WTC11 (cell line): Measurements from ENCODE around the gene SHISAL2A. TPM values are rescaled to one million over a fixed set of nuclear protein-coding genes. Genes with fewer than 3 reads are reported as not detected.

Experiments
- ATAC-seq: fragments of 200-7000 bp; cut with Tn5 transposase; 2 replicates; pipeline ENCODE4 v1.10.0; 2021; ENCODE audit warnings: mild to moderate bottlenecking, moderate library complexity
- CTCF ChIA-PET: fragments of 300-600 bp; sonication (Branson Sonifier 250); formaldehyde crosslinking; loops from one replicate; lab custom pipeline; 2021; ENCODE audit warnings: antibody characterized with exemption; lab: Charles Lee
- POLR2A ChIA-PET: fragments of 350-600 bp; sonication (Branson Sonifier 250); formaldehyde crosslinking; loops from one replicate; lab custom pipeline; 2021; ENCODE audit warnings: antibody characterized with exemption; lab: Charles Lee
- DNase-seq: peaks from one replicate; pipeline ENCODE4 v3.0.0; 2021; ENCODE audit warnings: low spot score
- H3K27ac Mint-ChIP-seq: 2 replicates; pipeline ENCODE4 v1.8.0; 2021; ENCODE audit warnings: mixed read lengths
- H3K27me3 Mint-ChIP-seq: 2 replicates; pipeline ENCODE4 v1.8.0; 2021; ENCODE audit warnings: low read depth, mild to moderate bottlenecking, moderate library complexity, mixed read lengths
- H3K36me3 Mint-ChIP-seq: 2 replicates; pipeline ENCODE4 v1.8.0; 2021; ENCODE audit warnings: mixed read lengths
- H3K4me1 Mint-ChIP-seq: 2 replicates; pipeline ENCODE4 v1.8.0; 2022; ENCODE audit warnings: mixed read lengths
- H3K4me3 Mint-ChIP-seq: 2 replicates; pipeline ENCODE4 v1.8.0; 2021; ENCODE audit warnings: mild to moderate bottlenecking, moderate library complexity, mixed read lengths
- H3K9me3 Mint-ChIP-seq: 2 replicates; pipeline ENCODE4 v1.8.0; 2021; ENCODE audit warnings: mixed read lengths
- ATF6 ChIP-seq: sonication (generic); formaldehyde crosslinking; IDR thresholded peaks from 2 replicates; pipeline ENCODE4 v1.8.1; 2023; ENCODE audit warnings: mild to moderate bottlenecking, missing genetic modification reagents
- CTCF ChIP-seq: fragments of 200-600 bp; IDR thresholded peaks from 2 replicates; pipeline ENCODE4 v1.8.0; 2022; ENCODE audit warnings: antibody characterized with exemption
- ETV6 ChIP-seq: sonication (generic); formaldehyde crosslinking; IDR thresholded peaks from 2 replicates; pipeline ENCODE4 v1.8.1; 2022; ENCODE audit warnings: mild to moderate bottlenecking, missing genetic modification reagents
- FOXJ3 ChIP-seq: sonication (generic); formaldehyde crosslinking; IDR thresholded peaks from 2 replicates; pipeline ENCODE4 v1.9.0; 2021; ENCODE audit warnings: missing genetic modification reagents, mild to moderate bottlenecking, borderline replicate concordance
- GRHL2 ChIP-seq: fragments of 250-450 bp; sonication (Bioruptor Pico); IDR thresholded peaks from 2 replicates; pipeline ENCODE4 v1.8.0; 2022; ENCODE audit warnings: mild to moderate bottlenecking, moderate library complexity; ENCODE audit not compliant: insufficient replicate concordance, severe bottlenecking
- HMGXB4 ChIP-seq: sonication (generic); formaldehyde crosslinking; IDR thresholded peaks from 2 replicates; pipeline ENCODE4 v1.8.1; 2023; ENCODE audit warnings: mild to moderate bottlenecking, moderate library complexity, missing genetic modification reagents
- IRF1 ChIP-seq: sonication (generic); formaldehyde crosslinking; IDR thresholded peaks from 2 replicates; pipeline ENCODE4 v1.8.0; 2023; ENCODE audit warnings: missing genetic modification reagents
- JAZF1 ChIP-seq: fragments of 250-450 bp; sonication (Bioruptor Pico); IDR thresholded peaks from 2 replicates; pipeline ENCODE4 v1.9.0; 2021; ENCODE audit warnings: moderate library complexity, mild to moderate bottlenecking, inconsistent platforms
- MLX ChIP-seq: sonication (generic); formaldehyde crosslinking; IDR thresholded peaks from 2 replicates; pipeline ENCODE4 v1.8.1; 2023; ENCODE audit warnings: mild to moderate bottlenecking, missing genetic modification reagents, moderate library complexity
- NFYB ChIP-seq: sonication (generic); formaldehyde crosslinking; conservative IDR thresholded peaks from 2 replicates; pipeline ENCODE4 v1.8.0; 2022; ENCODE audit warnings: low read depth, missing genetic modification reagents
- OVOL2 ChIP-seq: fragments of 250-450 bp; sonication (Bioruptor Pico); IDR thresholded peaks from 2 replicates; pipeline ENCODE4 v1.9.0; 2021; ENCODE audit warnings: mild to moderate bottlenecking, borderline replicate concordance
- PRDM15 ChIP-seq: sonication (generic); formaldehyde crosslinking; IDR thresholded peaks from 2 replicates; pipeline ENCODE4 v1.8.0; 2022; ENCODE audit warnings: missing genetic modification reagents
- PRRX2 ChIP-seq: fragments of 250-450 bp; sonication (Bioruptor Pico); IDR thresholded peaks from 2 replicates; pipeline ENCODE4 v1.8.0; 2021; ENCODE audit warnings: mild to moderate bottlenecking
- RELA ChIP-seq: sonication (generic); formaldehyde crosslinking; IDR thresholded peaks from 2 replicates; pipeline ENCODE4 v1.8.1; 2022; ENCODE audit warnings: missing genetic modification reagents, mild to moderate bottlenecking, borderline replicate concordance
- SMAD4 ChIP-seq: sonication (generic); formaldehyde crosslinking; IDR thresholded peaks from 2 replicates; pipeline ENCODE4 v1.8.0; 2022; ENCODE audit warnings: mild to moderate bottlenecking, missing genetic modification reagents
- ZNF281 ChIP-seq: sonication (generic); formaldehyde crosslinking; IDR thresholded peaks from 2 replicates; pipeline ENCODE4 v1.8.0; 2023; ENCODE audit warnings: mild to moderate bottlenecking, missing genetic modification reagents
- ZNF317 ChIP-seq: sonication (generic); formaldehyde crosslinking; IDR thresholded peaks from 2 replicates; pipeline ENCODE4 v1.8.1; 2023; ENCODE audit warnings: low read depth, mild to moderate bottlenecking, moderate library complexity, missing genetic modification reagents, borderline replicate concordance
- ZNF423 ChIP-seq: fragments of 250-450 bp; sonication (Bioruptor Pico); IDR thresholded peaks from 2 replicates; pipeline ENCODE4 v2.1.2; 2022; ENCODE audit warnings: mild to moderate bottlenecking, moderate library complexity
- ZNF512 ChIP-seq: sonication (generic); formaldehyde crosslinking; IDR thresholded peaks from 2 replicates; pipeline ENCODE4 v1.8.1; 2022; ENCODE audit warnings: missing genetic modification reagents, borderline replicate concordance
- total RNA-seq: library from RNA; stranded (reverse); gene quantifications from 3 replicates; pipeline ENCODE4 v1.2.3, GENCODE V29; 2021

The SHISAL2A gene
- total RNA-seq, 1 experiment from 2014 or later, result 1.4 TPM

- Mint-ChIP-seq H3K4me1 (peaks cover 13% of the 10 kb centered on the region), H3K9me3 (no peaks in the 10 kb centered on the region), H3K4me3 (no peak overlapping the region), H3K27ac (no peak overlapping the region), H3K36me3 (no peaks in the 10 kb centered on the region), H3K27me3 (no peaks in the 10 kb centered on the region)
- no peak for ATAC-seq
- ChIA-PET CTCF (no interaction called here), POLR2A (no interaction called here)
- DNase-seq, result no peak
- TF ChIP-seq PRDM15 (CRISPR knock-in tag) (no peak), ETV6 (CRISPR knock-in tag) (no peak), NFYB (no peak), SMAD4 (CRISPR knock-in tag) (no peak), PRRX2 (CRISPR knock-in tag) (no peak), RELA (CRISPR knock-in tag) (no peak), GRHL2 (no peak), OVOL2 (CRISPR knock-in tag) (no peak), ZNF317 (CRISPR knock-in tag) (no peak), CTCF (no peak), ZNF423 (CRISPR knock-in tag) (no peak)
Measured at GRCh38 chr1:52593495-52593894, 39.5 kb upstream of the SHISAL2A start.

GRCh38 chr1:52595061-52595460 is 37.9 kb upstream of the SHISAL2A start:
- ChIA-PET POLR2A (no interaction called here), CTCF (no interaction called here)
- no peaks in the 10 kb centered on the region for H3K36me3 Mint-ChIP-seq
- H3K27me3 Mint-ChIP-seq, result peaks cover 8% of the 10 kb centered on the region
- H3K4me1 Mint-ChIP-seq, result peaks cover 6% of the 10 kb centered on the region
- H3K27ac Mint-ChIP-seq, result no peak overlapping the region
- no peak for ATAC-seq
- no peak for DNase-seq
- no peak overlapping the region for H3K4me3 Mint-ChIP-seq
- TF ChIP-seq ZNF512 (CRISPR knock-in tag) (no peak), JAZF1 (CRISPR knock-in tag) (no peak), SMAD4 (CRISPR knock-in tag) (no peak), IRF1 (CRISPR knock-in tag) (no peak), MLX (no peak), ZNF281 (no peak), FOXJ3 (CRISPR knock-in tag) (no peak), HMGXB4 (no peak), ATF6 (no peak)
- H3K9me3 Mint-ChIP-seq, result 0 out of 2 replicates have a peak, but pooled peaks cover 3% of the 10 kb centered on the region
